GM12878 (cell line): ENCODE data around the gene SIRPD. TPM values are rescaled to one million over a fixed set of nuclear protein-coding genes. Genes with fewer than 3 reads are reported as not detected.

Experiments
- ATAC-seq: fragments of 200-7000 bp; cut with Tn5 transposase; 3 replicates; pipeline ENCODE4 v1.9.1; 2020; ENCODE audit warnings: mild to moderate bottlenecking, moderate library complexity
- BruUV-seq: library from RNA; stranded (reverse); fragments of 400-500 nt; replicated peaks from 2 replicates; lab custom pipeline; 2021; lab: Mats Ljungman, UMichigan
- CTCF ChIA-PET: fragments of 300-600 bp; sonication (Branson Sonifier 250); formaldehyde crosslinking; extraction: SDS; loops from one replicate; lab custom pipeline; 2021; ENCODE audit warnings: inconsistent platforms; lab: Yijun Ruan, JAX
- POLR2A ChIA-PET: fragments of 350-600 bp; formaldehyde crosslinking; extraction: SDS; loops from one replicate; lab custom pipeline; 2021; ENCODE audit warnings: inconsistent platforms; lab: Charles Lee
- RAD21 ChIA-PET: fragments of 300-600 bp; sonication (Branson Sonifier 250); formaldehyde crosslinking; loops from one replicate; lab custom pipeline; 2023; ENCODE audit warnings: antibody characterized with exemption; ENCODE audit not compliant: unreplicated experiment; lab: Charles Lee
- SMC1A ChIA-PET: fragments of 300-600 bp; sonication (Branson Sonifier 250); formaldehyde crosslinking; loops from one replicate; lab custom pipeline; 2023; ENCODE audit not compliant: unreplicated experiment, uncharacterized antibody; lab: Charles Lee
- DNase-seq: peaks from one replicate; pipeline ENCODE4 v3.0.0-alpha.2; 2011; ENCODE audit warnings: low read depth, low spot score
- FAIRE-seq: peaks from 3 replicates; lab custom pipeline; 2011; peaks lifted over from hg19 to GRCh38; lab: Jason Lieb, UNC
- H2AFZ ChIP-seq: 2 replicates; pipeline ENCODE4 v1.6.0; 2011; ENCODE audit warnings: low read depth, low read length, control low read depth; ENCODE audit not compliant: control insufficient read depth
- H3K27ac ChIP-seq: 2 replicates; pipeline ENCODE4 v1.5.1; 2011; ENCODE audit warnings: control low read depth; ENCODE audit not compliant: control insufficient read depth, insufficient read depth
- H3K27me3 ChIP-seq, 2 experiments: replicated peaks in 1 of 2; 2 replicates each; pipeline versions ENCODE4 v1.6.0 to v1.6.1; 2011; ENCODE audit warnings: low read length in 1 of 2; ENCODE audit not compliant: control insufficient read depth in 2 of 2, insufficient read depth in 2 of 2
- H3K36me3 ChIP-seq, 2 experiments: 2 replicates each; pipeline ENCODE4 v1.5.1; 2011; ENCODE audit warnings: low read length in 1 of 2; ENCODE audit not compliant: control insufficient read depth in 2 of 2, insufficient read depth in 2 of 2
- H3K4me1 ChIP-seq: 2 replicates; pipeline ENCODE4 v1.6.1; 2011; ENCODE audit warnings: mild to moderate bottlenecking, low read length, moderate library complexity, mixed read lengths; ENCODE audit not compliant: control insufficient read depth, insufficient read depth
- H3K4me2 ChIP-seq: 2 replicates; pipeline ENCODE4 v1.6.0; 2011; ENCODE audit warnings: control low read depth; ENCODE audit not compliant: control insufficient read depth, insufficient read depth
- H3K4me3 ChIP-seq: fragments of 200-600 bp; sonication (generic); 2 replicates; pipeline ENCODE4 v1.5.1; 2016
- H3K79me2 ChIP-seq: 2 replicates; pipeline ENCODE4 v1.6.0; 2011; ENCODE audit warnings: low read length; ENCODE audit not compliant: control insufficient read depth, insufficient read depth
- H3K9ac ChIP-seq: 2 replicates; pipeline ENCODE4 v1.8.0; 2011; ENCODE audit warnings: low read length, control low read depth, mixed read lengths; ENCODE audit not compliant: control insufficient read depth, insufficient read depth
- H3K9me3 ChIP-seq: replicated peaks from 3 replicates; pipeline ENCODE4 v1.5.1; 2011; ENCODE audit warnings: mild to moderate bottlenecking, low read length; ENCODE audit not compliant: control insufficient read depth, insufficient read depth
- H4K20me1 ChIP-seq: 2 replicates; pipeline ENCODE4 v1.6.0; 2011; ENCODE audit not compliant: control insufficient read depth, insufficient read depth
- PAX8 ChIP-seq: fragments of 450-650 bp; IDR thresholded peaks from 2 replicates; pipeline ENCODE4 v1.6.1; 2017; ENCODE audit warnings: mild to moderate bottlenecking, moderate library complexity
- PML ChIP-seq: IDR thresholded peaks from 2 replicates; pipeline ENCODE4 v1.6.1; 2012; ENCODE audit warnings: low read length, inconsistent platforms
- RBBP5 ChIP-seq: fragments of 200-600 bp; sonication (generic); conservative IDR thresholded peaks from 2 replicates; pipeline ENCODE4 v1.6.1; 2016
- SIN3A ChIP-seq: IDR thresholded peaks from 2 replicates; pipeline ENCODE4 v1.6.1; 2012; ENCODE audit warnings: low read depth, low read length, improper control_type of control experiment
- SRF ChIP-seq, 2 experiments: IDR thresholded peaks; 2 replicates each; pipeline ENCODE4 v1.6.1; 2011; ENCODE audit warnings: low read depth in 2 of 2, low read length in 2 of 2, mild to moderate bottlenecking in 1 of 2, moderate library complexity in 1 of 2
- ZNF217 ChIP-seq: fragments of 450-650 bp; IDR thresholded peaks from 2 replicates; pipeline ENCODE4 v1.6.1; 2017; ENCODE audit warnings: antibody characterized with exemption, mild to moderate bottlenecking
- ZNF384 ChIP-seq: IDR thresholded peaks from 2 replicates; pipeline ENCODE4 v1.6.1; 2012; ENCODE audit warnings: low read depth, mild to moderate bottlenecking, low read length, improper control_type of control experiment, borderline replicate concordance
- in situ Hi-C: fragments of 300-500 bp; cut with MboI; formaldehyde crosslinking; loops from 9 replicates; pipeline ENCODE4 v1.14.3; 2018; ENCODE audit warnings: mixed read lengths
- intact Hi-C: fragments of 100-400 bp; cut with micrococcal nuclease; formaldehyde crosslinking; loops from one replicate; pipeline ENCODE4 v1.14.2; 2022; ENCODE audit not compliant: unreplicated experiment
- polyA plus RNA-seq, 11 experiments: library from polyadenylated mRNA; depleted of rRNA in 4 of 11; unstranded in 6 of 11; stranded (reverse) in 5 of 11; fragments of >200 nt; fragmentation: Nextera tagmentation in 4 of 11; fragmentation: Illumina TruSeq in 1 of 11; extraction: Ambion mirVana in 4 of 11; extraction: Trizol in 1 of 11; gene quantifications; 1 replicate in 1 of 11; 2 replicates in 10 of 11; pipeline versions ENCODE4 v1.2.1 to v1.2.3, GENCODE V29; 2011 to 2016; ENCODE audit warnings: inconsistent platforms in 2 of 11, missing spikeins in 2 of 11, low read depth in 1 of 11
- total RNA-seq, 4 experiments: library from RNA; depleted of rRNA in 3 of 4; stranded (reverse); fragments of >200 nt in 3 of 4; fragmentation: Illumina TruSeq in 1 of 4; extraction: Trizol in 1 of 4; gene quantifications; 2 replicates each; pipeline versions ENCODE4 v1.2.1 to v1.2.3, GENCODE V29; 2013 to 2021
- TF ChIP-seq, protein P1 (sequence below): fragments of 450-650 bp; IDR thresholded peaks from 2 replicates; pipeline ENCODE4 v1.6.1; 2016; ENCODE audit warnings: mild to moderate bottlenecking
- TF ChIP-seq, protein P2 (sequence below): fragments of 450-650 bp; formaldehyde crosslinking; IDR thresholded peaks from 2 replicates; pipeline ENCODE4 v1.4.0; 2020; ENCODE audit warnings: mild to moderate bottlenecking, moderate library complexity

The SIRPD gene
- total and polyA plus RNA-seq, 10 of the 15 experiments (the other 5 are each of a cell fraction or from before 2014, with no cell fraction given), result 0.10 to 1.6 (median 0.88) TPM

DNA sequence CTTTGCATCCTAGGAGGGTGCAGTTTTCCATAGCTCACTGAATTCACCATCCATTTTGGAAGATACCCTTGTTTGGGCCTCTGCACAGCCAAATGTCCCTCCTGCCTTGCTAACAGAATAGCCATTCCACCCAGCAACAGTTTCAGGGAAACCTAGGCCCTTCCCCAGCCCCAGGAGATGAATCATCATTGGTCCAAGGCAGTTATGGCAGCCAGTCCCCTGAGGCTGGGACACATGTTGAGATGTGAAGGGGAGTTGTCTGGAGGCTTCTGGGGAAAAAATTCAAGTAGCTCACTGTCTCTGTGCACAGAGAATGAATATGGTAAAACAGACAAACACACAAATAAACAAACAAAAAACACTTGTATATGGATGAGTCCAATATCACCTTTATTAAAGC, 48.9 kb downstream of the SIRPD start:
- no peak overlapping the region for H3K4me3 ChIP-seq
- H3K4me1 ChIP-seq, result 0 out of 2 replicates have a peak, but pooled peaks cover 3% of the 10 kb centered on the region
- TF ChIP-seq ZNF217 (no peak), PML (no peak), SRF (IDR thresholded peaks at IDR 0.05; ENCODE audit: low read depth in 2 of 2, low read length in 2 of 2) (no peak), ZNF384 (no peak), RBBP5 (no peak), SIN3A (no peak), PAX8 (no peak)
- TF ChIP-seq, protein P1, sequence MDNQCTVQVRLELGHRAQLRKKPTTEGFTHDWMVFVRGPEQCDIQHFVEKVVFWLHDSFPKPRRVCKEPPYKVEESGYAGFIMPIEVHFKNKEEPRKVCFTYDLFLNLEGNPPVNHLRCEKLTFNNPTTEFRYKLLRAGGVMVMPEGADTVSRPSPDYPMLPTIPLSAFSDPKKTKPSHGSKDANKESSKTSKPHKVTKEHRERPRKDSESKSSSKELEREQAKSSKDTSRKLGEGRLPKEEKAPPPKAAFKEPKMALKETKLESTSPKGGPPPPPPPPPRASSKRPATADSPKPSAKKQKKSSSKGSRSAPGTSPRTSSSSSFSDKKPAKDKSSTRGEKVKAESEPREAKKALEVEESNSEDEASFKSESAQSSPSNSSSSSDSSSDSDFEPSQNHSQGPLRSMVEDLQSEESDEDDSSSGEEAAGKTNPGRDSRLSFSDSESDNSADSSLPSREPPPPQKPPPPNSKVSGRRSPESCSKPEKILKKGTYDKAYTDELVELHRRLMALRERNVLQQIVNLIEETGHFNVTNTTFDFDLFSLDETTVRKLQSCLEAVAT, result no peak
- TF ChIP-seq, protein P2, sequence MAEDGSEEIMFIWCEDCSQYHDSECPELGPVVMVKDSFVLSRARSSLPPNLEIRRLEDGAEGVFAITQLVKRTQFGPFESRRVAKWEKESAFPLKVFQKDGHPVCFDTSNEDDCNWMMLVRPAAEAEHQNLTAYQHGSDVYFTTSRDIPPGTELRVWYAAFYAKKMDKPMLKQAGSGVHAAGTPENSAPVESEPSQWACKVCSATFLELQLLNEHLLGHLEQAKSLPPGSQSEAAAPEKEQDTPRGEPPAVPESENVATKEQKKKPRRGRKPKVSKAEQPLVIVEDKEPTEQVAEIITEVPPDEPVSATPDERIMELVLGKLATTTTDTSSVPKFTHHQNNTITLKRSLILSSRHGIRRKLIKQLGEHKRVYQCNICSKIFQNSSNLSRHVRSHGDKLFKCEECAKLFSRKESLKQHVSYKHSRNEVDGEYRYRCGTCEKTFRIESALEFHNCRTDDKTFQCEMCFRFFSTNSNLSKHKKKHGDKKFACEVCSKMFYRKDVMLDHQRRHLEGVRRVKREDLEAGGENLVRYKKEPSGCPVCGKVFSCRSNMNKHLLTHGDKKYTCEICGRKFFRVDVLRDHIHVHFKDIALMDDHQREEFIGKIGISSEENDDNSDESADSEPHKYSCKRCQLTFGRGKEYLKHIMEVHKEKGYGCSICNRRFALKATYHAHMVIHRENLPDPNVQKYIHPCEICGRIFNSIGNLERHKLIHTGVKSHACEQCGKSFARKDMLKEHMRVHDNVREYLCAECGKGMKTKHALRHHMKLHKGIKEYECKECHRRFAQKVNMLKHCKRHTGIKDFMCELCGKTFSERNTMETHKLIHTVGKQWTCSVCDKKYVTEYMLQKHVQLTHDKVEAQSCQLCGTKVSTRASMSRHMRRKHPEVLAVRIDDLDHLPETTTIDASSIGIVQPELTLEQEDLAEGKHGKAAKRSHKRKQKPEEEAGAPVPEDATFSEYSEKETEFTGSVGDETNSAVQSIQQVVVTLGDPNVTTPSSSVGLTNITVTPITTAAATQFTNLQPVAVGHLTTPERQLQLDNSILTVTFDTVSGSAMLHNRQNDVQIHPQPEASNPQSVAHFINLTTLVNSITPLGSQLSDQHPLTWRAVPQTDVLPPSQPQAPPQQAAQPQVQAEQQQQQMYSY (CRISPR knock-in tag), result no peak
- H4K20me1 ChIP-seq, result no peaks in the 10 kb centered on the region
- no peaks in the 10 kb centered on the region for H3K36me3 ChIP-seq
- no peak overlapping the region for H3K4me2 ChIP-seq
- in situ Hi-C loops (no loop called here), intact Hi-C loops (loop anchor here (5.0 kb wide), 1 partner anchor 124 kb away; no protein-coding TSS in a partner anchor)
- H3K9me3 ChIP-seq, result peaks cover 6% of the 10 kb centered on the region; the same call in 2 of the 3 replicates
- no peaks in the 10 kb centered on the region for H3K79me2 ChIP-seq
- no peak overlapping the region for H2AFZ ChIP-seq
- CTCF ChIA-PET, result interaction anchor here (0.6 to 7.6 kb wide), 26 partner anchors 8 to 272 kb away, joined by 3 to 66 read pairs (median 4); partner anchors contain the start of genes SIRPB1 and SIRPD
- POLR2A ChIA-PET, result interaction anchor here (1.4 kb wide), 1 partner anchor 268 kb away, joined by 3 read pairs; no protein-coding TSS in a partner anchor
- DNase-seq, result no peak
- no peak for FAIRE-seq
- H3K9ac ChIP-seq, result no peak overlapping the region
- RAD21 ChIA-PET, result interaction anchor here (1.0 to 5.6 kb wide), 12 partner anchors 11 to 268 kb away, joined by 3 to 44 read pairs (median 4); no protein-coding TSS in a partner anchor
- no peak for ATAC-seq
- H3K27ac ChIP-seq, result no peak overlapping the region
- BruUV-seq, result no TSS peak
- SMC1A ChIA-PET, result interaction anchor here (0.7 to 11.1 kb wide), 19 partner anchors 9 to 268 kb away, joined by 3 to 138 read pairs (median 6); no protein-coding TSS in a partner anchor
- peaks cover 0 to 8% of the 10 kb centered on the region in 2 experiments; a peak in 1 of 4 replicates for H3K27me3 ChIP-seq
